Calu3 (cell line): Measurements from ENCODE around the gene AMZ1. TPM values are rescaled to one million over a fixed set of nuclear protein-coding genes. Genes with fewer than 3 reads are reported as not detected.

Experiments used
- BruUV-seq: library from RNA; stranded (reverse); fragments of 400-500 nt; replicated peaks from 2 replicates; lab custom pipeline; 2021; lab: Mats Ljungman, UMichigan
- CTCF ChIA-PET: fragments of 300-600 bp; sonication (Branson Sonifier 250); formaldehyde crosslinking; loops from one replicate; lab custom pipeline; 2022; ENCODE audit warnings: antibody characterized with exemption; lab: Charles Lee
- DNase-seq: peaks from one replicate; pipeline ENCODE4 v3.0.0; 2022
- H3K27ac Mint-ChIP-seq: one replicate; pipeline ENCODE4 v1.8.0; 2022; ENCODE audit warnings: mixed read lengths; ENCODE audit not compliant: unreplicated experiment
- H3K27me3 Mint-ChIP-seq: one replicate; pipeline ENCODE4 v1.8.0; 2022; ENCODE audit warnings: mixed read lengths; ENCODE audit not compliant: unreplicated experiment
- H3K36me3 Mint-ChIP-seq: one replicate; pipeline ENCODE4 v1.8.0; 2022; ENCODE audit warnings: mild to moderate bottlenecking, moderate library complexity, mixed read lengths; ENCODE audit not compliant: insufficient read depth, unreplicated experiment
- H3K4me1 Mint-ChIP-seq: one replicate; pipeline ENCODE4 v1.8.0; 2022; ENCODE audit warnings: mild to moderate bottlenecking, low read depth, mixed read lengths; ENCODE audit not compliant: unreplicated experiment
- H3K4me3 Mint-ChIP-seq: one replicate; pipeline ENCODE4 v1.8.0; 2022; ENCODE audit warnings: mild to moderate bottlenecking, low read depth, moderate library complexity, mixed read lengths; ENCODE audit not compliant: unreplicated experiment
- H3K9me3 Mint-ChIP-seq: one replicate; pipeline ENCODE4 v1.8.0; 2022; ENCODE audit warnings: low read depth, mixed read lengths; ENCODE audit not compliant: unreplicated experiment
- intact Hi-C: fragments of 100-400 bp; cut with micrococcal nuclease; formaldehyde crosslinking; loops from one replicate; pipeline ENCODE4 v1.10.0; 2022; ENCODE audit not compliant: unreplicated experiment
- total RNA-seq: library from RNA; stranded (reverse); gene quantifications from 2 replicates; pipeline ENCODE4 v1.2.3, GENCODE V29; 2022
- TF ChIP-seq, protein P1 (sequence below): fragments of 200-600 bp; IDR thresholded peaks from one replicate; pipeline ENCODE4 v1.8.0; 2022; ENCODE audit warnings: antibody characterized with exemption; ENCODE audit not compliant: unreplicated experiment

Gene AMZ1
- total RNA-seq, 1 experiment from 2014 or later: 0.12 TPM

DNA sequence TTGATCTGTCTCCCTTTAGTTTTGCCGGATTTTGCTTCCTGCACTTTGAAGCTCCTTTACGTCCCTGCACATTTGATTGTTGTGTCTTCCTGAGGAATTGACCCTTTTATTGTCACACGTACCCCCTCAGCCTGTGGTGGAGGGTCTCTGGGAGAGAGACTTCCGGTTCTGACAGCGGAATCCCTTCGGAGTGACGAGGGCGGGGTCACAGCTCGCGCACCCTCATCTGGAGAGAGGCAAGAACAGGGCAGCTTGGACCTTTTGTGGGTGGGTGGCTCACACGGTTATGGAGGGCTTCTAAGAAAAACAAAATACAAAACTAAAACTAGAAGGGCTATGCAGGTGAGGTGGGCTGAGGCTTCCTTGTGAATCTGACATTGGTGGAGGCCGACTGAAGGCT, 26.0 kb downstream of the AMZ1 start:
- H3K27me3 Mint-ChIP-seq: no peaks in the 10 kb centered on the region
- H3K4me3 Mint-ChIP-seq: no peak overlapping the region
- TF ChIP-seq, protein P1, sequence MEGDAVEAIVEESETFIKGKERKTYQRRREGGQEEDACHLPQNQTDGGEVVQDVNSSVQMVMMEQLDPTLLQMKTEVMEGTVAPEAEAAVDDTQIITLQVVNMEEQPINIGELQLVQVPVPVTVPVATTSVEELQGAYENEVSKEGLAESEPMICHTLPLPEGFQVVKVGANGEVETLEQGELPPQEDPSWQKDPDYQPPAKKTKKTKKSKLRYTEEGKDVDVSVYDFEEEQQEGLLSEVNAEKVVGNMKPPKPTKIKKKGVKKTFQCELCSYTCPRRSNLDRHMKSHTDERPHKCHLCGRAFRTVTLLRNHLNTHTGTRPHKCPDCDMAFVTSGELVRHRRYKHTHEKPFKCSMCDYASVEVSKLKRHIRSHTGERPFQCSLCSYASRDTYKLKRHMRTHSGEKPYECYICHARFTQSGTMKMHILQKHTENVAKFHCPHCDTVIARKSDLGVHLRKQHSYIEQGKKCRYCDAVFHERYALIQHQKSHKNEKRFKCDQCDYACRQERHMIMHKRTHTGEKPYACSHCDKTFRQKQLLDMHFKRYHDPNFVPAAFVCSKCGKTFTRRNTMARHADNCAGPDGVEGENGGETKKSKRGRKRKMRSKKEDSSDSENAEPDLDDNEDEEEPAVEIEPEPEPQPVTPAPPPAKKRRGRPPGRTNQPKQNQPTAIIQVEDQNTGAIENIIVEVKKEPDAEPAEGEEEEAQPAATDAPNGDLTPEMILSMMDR: no peak
- no peak overlapping the region for H3K27ac Mint-ChIP-seq
- CTCF ChIA-PET: interaction anchor here (1.0 kb wide), 1 partner anchor 19 kb away, joined by 3 read pairs; no protein-coding TSS in a partner anchor
- H3K4me1 Mint-ChIP-seq: peaks cover 10% of the 10 kb centered on the region
- peaks cover 54% of the 10 kb centered on the region for H3K36me3 Mint-ChIP-seq
- no peaks in the 10 kb centered on the region for H3K9me3 Mint-ChIP-seq
- BruUV-seq: no TSS peak
- intact Hi-C loops: no loop called here
- no peak for DNase-seq

DNA sequence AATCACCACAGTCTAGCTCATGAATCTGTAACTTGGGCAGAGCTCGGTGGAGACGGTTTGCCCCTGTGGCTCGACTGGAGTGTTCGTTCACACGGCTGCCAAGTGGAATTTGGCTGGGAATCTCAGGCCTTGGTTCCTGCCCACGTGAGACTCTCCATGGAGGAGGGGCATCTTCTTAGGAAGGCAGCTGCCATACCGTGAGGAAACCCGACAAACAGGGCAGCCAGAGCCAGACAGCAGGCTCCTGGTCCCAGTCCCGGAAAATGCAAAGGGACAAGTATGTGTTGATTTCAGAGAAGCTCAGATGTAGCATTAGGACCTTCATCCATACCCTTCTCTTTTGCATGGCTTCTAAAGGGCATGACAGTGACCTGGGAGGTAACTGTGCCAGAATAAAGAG, 26.6 kb downstream of the AMZ1 start:
- Mint-ChIP-seq H3K4me1 (peaks cover 6% of the 10 kb centered on the region), H3K27me3 (no peaks in the 10 kb centered on the region), H3K4me3 (no peak overlapping the region), H3K36me3 (peaks cover 55% of the 10 kb centered on the region), H3K9me3 (no peaks in the 10 kb centered on the region), H3K27ac (no peak overlapping the region)
- DNase-seq: no peak
- TF ChIP-seq, protein P1: no peak
- CTCF ChIA-PET: no interaction called here
- BruUV-seq: no TSS peak
- intact Hi-C loops: no loop called here

DNA sequence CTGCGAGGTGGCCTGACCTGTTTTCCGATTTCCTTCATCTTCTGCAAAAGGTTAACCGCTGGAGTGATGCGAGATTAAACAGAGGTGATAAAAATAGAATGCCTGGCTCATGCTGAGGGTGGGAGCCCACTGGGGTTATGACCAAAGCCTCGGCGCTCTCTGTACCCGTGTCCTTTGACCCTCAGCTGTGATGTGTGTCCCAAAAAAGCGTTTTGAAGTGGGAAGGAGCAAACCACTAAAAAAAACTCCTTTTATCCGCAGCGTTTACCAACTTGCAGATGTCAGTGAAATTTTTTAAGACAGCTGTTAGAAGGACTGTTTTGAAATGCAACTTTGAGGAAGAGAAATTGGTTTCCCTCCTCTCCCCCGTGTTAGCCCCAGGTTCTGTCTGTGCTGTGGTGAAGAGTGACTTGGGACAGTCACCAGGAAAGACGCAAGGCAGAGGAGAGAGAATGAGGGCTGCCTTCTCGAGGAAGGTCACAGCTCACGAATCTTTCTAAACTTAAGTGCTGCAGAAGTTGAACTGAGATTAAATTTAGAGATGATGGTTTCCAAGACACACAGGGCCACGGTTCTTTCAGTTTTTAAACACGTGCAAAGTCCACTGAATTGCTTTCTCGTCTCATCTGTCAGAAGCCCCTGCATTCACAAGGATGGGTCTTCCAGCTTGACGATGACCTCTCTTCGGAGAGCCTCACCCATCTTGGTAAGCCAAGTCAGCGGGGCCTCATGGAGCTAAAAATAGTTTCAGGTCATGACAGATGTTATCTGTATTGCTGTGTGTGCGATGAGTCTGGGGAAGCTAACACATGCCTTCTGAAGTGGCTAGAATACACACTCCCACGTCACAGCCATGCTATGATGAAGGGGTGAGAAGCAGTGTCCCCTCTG, 27.6 kb downstream of the AMZ1 start:
- BruUV-seq: no TSS peak
- DNase-seq: no peak
- no peaks in the 10 kb centered on the region for H3K9me3 Mint-ChIP-seq
- TF ChIP-seq, protein P1: no peak
- no peaks in the 10 kb centered on the region for H3K27me3 Mint-ChIP-seq
- intact Hi-C loops: no loop called here
- no peaks in the 10 kb centered on the region for H3K4me1 Mint-ChIP-seq
- H3K27ac Mint-ChIP-seq: no peak overlapping the region
- CTCF ChIA-PET: no interaction called here
- no peak overlapping the region for H3K4me3 Mint-ChIP-seq
- peaks cover 60% of the 10 kb centered on the region for H3K36me3 Mint-ChIP-seq

DNA sequence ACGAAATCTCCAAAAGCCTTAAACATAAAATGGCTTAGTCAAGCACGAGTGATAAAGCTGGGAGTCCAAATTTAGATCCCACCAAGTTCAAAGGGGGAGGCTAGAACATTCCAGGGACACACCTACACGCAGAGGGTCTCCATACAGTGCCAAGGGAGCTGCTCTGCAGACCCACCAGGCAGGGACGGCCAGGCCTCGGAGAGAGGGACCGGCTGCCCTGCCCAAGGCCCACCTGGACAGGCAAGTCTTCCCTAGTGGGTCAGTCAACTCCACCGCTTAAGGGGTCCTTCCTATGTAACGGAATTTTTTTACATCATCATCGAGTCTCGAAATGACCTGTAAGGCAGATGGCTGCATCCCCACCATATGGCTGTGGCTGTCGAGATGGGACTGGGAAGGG, 28.5 kb downstream of the AMZ1 start:
- no TSS peak for BruUV-seq
- peaks cover 62% of the 10 kb centered on the region for H3K36me3 Mint-ChIP-seq
- H3K9me3 Mint-ChIP-seq: no peaks in the 10 kb centered on the region
- TF ChIP-seq, protein P1: no peak
- H3K4me1 Mint-ChIP-seq: no peaks in the 10 kb centered on the region
- no peak overlapping the region for H3K27ac Mint-ChIP-seq
- intact Hi-C loops: no loop called here
- DNase-seq: no peak
- H3K4me3 Mint-ChIP-seq: no peak overlapping the region
- CTCF ChIA-PET: no interaction called here
- no peaks in the 10 kb centered on the region for H3K27me3 Mint-ChIP-seq
